Adrenal gland (tissue), 12 donors: ENCODE results near the gene PIKFYVE. TPM values are rescaled to one million over a fixed set of nuclear protein-coding genes. Genes with fewer than 3 reads are reported as not detected.

Source experiments
- DNase-seq, 7 donors: peaks; one replicate each; pipeline ENCODE4 v3.0.0-alpha.2; 2019 to 2020
- H3K27ac ChIP-seq, 5 donors: fragments of 200-600 bp; sonication (generic) in 4 of 5; 1 replicate in 3 of 5; 2 replicates in 2 of 5; pipeline versions ENCODE4 v1.5.1 to v1.8.0; 2016 to 2020; ENCODE audit warnings: mild to moderate bottlenecking in 1 of 5
- H3K27me3 ChIP-seq: fragments of 200-600 bp; 2 replicates; pipeline ENCODE4 v1.8.0; 2021
- H3K36me3 ChIP-seq, 2 donors: fragments of 200-600 bp; replicated peaks in 1 of 2; 1 replicate in 1 of 2; 2 replicates in 1 of 2; pipeline versions ENCODE4 v1.5.1 to v1.8.0; 2018 to 2022
- H3K4me1 ChIP-seq, 2 donors: fragments of 200-600 bp; replicated peaks in 1 of 2; 1 replicate in 1 of 2; 2 replicates in 1 of 2; pipeline versions ENCODE4 v1.5.1 to v1.8.0; 2018 to 2021
- H3K4me3 ChIP-seq, 4 donors: fragments of 200-600 bp; sonication (generic) in 3 of 4; one replicate each; pipeline ENCODE4 v1.5.1; 2016 to 2018
- H3K9me3 ChIP-seq, 3 donors: fragments of 200-600 bp; sonication (generic) in 1 of 3; replicated peaks in 1 of 3; 1 replicate in 2 of 3; 2 replicates in 1 of 3; pipeline versions ENCODE4 v1.5.1 to v1.8.0; 2016 to 2021
- CTCF ChIP-seq, 6 experiments: fragments of 450-650 bp in 4 of 6; fragments of 200-600 bp in 2 of 6; sonication (generic) in 1 of 6; IDR thresholded peaks; 1 replicate in 5 of 6; 2 replicates in 1 of 6; pipeline versions ENCODE4 v1.5.1 to v1.8.0; 2016 to 2021; ENCODE audit warnings: antibody characterized with exemption in 6 of 6, mild to moderate bottlenecking in 2 of 6, moderate library complexity in 1 of 6
- POLR2A ChIP-seq, 2 donors: fragments of 450-650 bp; IDR thresholded peaks; one replicate each; pipeline ENCODE4 v1.6.1; 2017; ENCODE audit warnings: antibody characterized with exemption in 2 of 2, mild to moderate bottlenecking in 2 of 2, moderate library complexity in 1 of 2
- WGBS, 4 donors: extraction: QIAGEN DNeasy Blood & Tissue Kit in 2 of 4; methylation state at CpG; one replicate each; pipeline versions ENCODE4 v1.1.5 to v1.1.7; 2013 to 2017; 5-methylcytosine and 5-hydroxymethylcytosine counted together
- intact Hi-C, 2 donors: fragments of 100-400 bp; cut with DNase I; formaldehyde crosslinking; loops; one replicate each; pipeline versions ENCODE4 v1.14.1 to v1.15.0; 2022 to 2023
- polyA plus RNA-seq, 3 donors: library from polyadenylated mRNA; stranded (reverse); fragments of 200-250 nt in 2 of 3; fragments of 350-450 nt in 1 of 3; fragmentation: Illumina TruSeq in 1 of 3; extraction: RNeasy Lipid Tissue Mini Kit (QIAGEN cat#74804) in 1 of 3; gene quantifications; one replicate each; pipeline ENCODE4 v1.2.3, GENCODE V29; 2013 to 2014
- total RNA-seq, 9 donors: library from RNA; depleted of rRNA in 4 of 9; stranded (reverse); fragments of >200 nt in 4 of 9; fragments of 120-200 nt in 1 of 9; fragmentation: NEBNext Ultra II Directional in 1 of 9; extraction: Animal tissue kit (Norgen Biotek cat#: 25700) in 1 of 9; gene quantifications; one replicate each; pipeline versions ENCODE4 v1.1.0 to v1.2.4, GENCODE V29; 2013 to 2023
- donor health status: healthy with polysubstance abuse.
- donor health status: Bipolar disorder and iron deficiency.
- donor health status: DM: yes; HTN: yes; CAD: no.
- donor health status: DM: no; HTN: no; CAD: no.
- donor health status: DM: no; HTN: no; CAD: no.
- donor health status: DM: yes; HTN: yes; CAD: no.

The PIKFYVE gene
- total and polyA plus RNA-seq, 12 donors: 5.1 to 36.5 (median 25.3) TPM

GRCh38 chr2:208334230-208334629, 68.2 kb downstream of the PIKFYVE start:
- no peak for TF ChIP-seq CTCF (IDR thresholded peaks at IDR 0.05)
- TF ChIP-seq POLR2A (IDR thresholded peaks at IDR 0.05): no peak
- Histone ChIP-seq H3K4me3 (no peak overlapping the region), H3K27me3 (no peaks in the 10 kb centered on the region), H3K9me3 (no peaks in the 10 kb centered on the region), H3K27ac (no peak overlapping the region), H3K4me1 (no peaks in the 10 kb centered on the region), H3K36me3 (peaks cover 0 to 71% of the 10 kb centered on the region in 2 donors)
- no peak for DNase-seq
- intact Hi-C loops: no loop called here

GRCh38 chr2:208346756-208347155, 80.7 kb downstream of the PIKFYVE start:
- DNase-seq: no peak
- H3K9me3 ChIP-seq: no peaks in the 10 kb centered on the region
- peaks cover 0 to 61% of the 10 kb centered on the region in 2 donors for H3K36me3 ChIP-seq
- no peaks in the 10 kb centered on the region for H3K27me3 ChIP-seq
- no peak for TF ChIP-seq POLR2A (IDR thresholded peaks at IDR 0.05)
- TF ChIP-seq CTCF (IDR thresholded peaks at IDR 0.05): no peak
- intact Hi-C loops: no loop called here
- WGBS, 4 donors: 89 to 91% (median 91%) methylated on average over 4 of the region's 4 CpGs
- H3K27ac ChIP-seq: no peak overlapping the region
- H3K4me1 ChIP-seq: no peaks in the 10 kb centered on the region
- H3K4me3 ChIP-seq: no peak overlapping the region

- no peaks in the 10 kb centered on the region for H3K9me3 ChIP-seq
- H3K4me1 ChIP-seq: peaks cover 0 to 4% of the 10 kb centered on the region in 2 donors
- H3K4me3 ChIP-seq: no peak overlapping the region
- no peak for TF ChIP-seq CTCF (IDR thresholded peaks at IDR 0.05)
- TF ChIP-seq POLR2A (IDR thresholded peaks at IDR 0.05): no peak
- peaks cover 0 to 63% of the 10 kb centered on the region in 2 donors for H3K36me3 ChIP-seq
- 90 to 96% (median 93%) methylated on average over 7 of the region's 7 CpGs for WGBS, 4 donors
- H3K27ac ChIP-seq: no peak overlapping the region
- intact Hi-C loops: no loop called here
- DNase-seq: no peak
- no peaks in the 10 kb centered on the region for H3K27me3 ChIP-seq
Observed at GRCh38 chr2:208350610-208351009, 84.6 kb downstream of the PIKFYVE start.

GRCh38 chr2:208352644-208353567, 86.9 kb downstream of the PIKFYVE start:
- Histone ChIP-seq H3K27me3 (no peaks in the 10 kb centered on the region), H3K9me3 (no peaks in the 10 kb centered on the region), H3K4me1 (peaks cover 0 to 16% of the 10 kb centered on the region in 2 donors), H3K27ac (no peak overlapping the region), H3K36me3 (peaks cover 0 to 45% of the 10 kb centered on the region in 2 donors), H3K4me3 (no peak overlapping the region)
- WGBS, 4 donors: 71 to 77% (median 72%) methylated on average over 5 of the region's 5 CpGs
- DNase-seq: no peak
- TF ChIP-seq CTCF (IDR thresholded peaks at IDR 0.05) (no peak), POLR2A (IDR thresholded peaks at IDR 0.05) (no peak)
- intact Hi-C loops: no loop called here
